GM23338 (cell line): ENCODE measurements around the gene GDF7.
"Not testable (repeated sequence)": the region's sequence is repeated elsewhere in the genome, so short reads cannot be mapped to it uniquely, and the experiment has no call there.

ENCODE experiments used
- EZH2 ChIP-seq: fragments of 200-600 bp; sonication (generic); IDR thresholded peaks from one replicate; pipeline ENCODE4 v1.8.0; 2017; ENCODE audit warnings: antibody characterized with exemption, mild to moderate bottlenecking, low read depth; ENCODE audit not compliant: unreplicated experiment
- EZH2phosphoT487 ChIP-seq: fragments of 200-600 bp; sonication (generic); IDR thresholded peaks from one replicate; pipeline ENCODE4 v1.8.1; 2018; ENCODE audit warnings: antibody characterized with exemption; ENCODE audit not compliant: unreplicated experiment
- POLR2AphosphoS5 ChIP-seq: IDR thresholded peaks from 2 replicates; pipeline ENCODE4 v1.6.1; 2016; ENCODE audit warnings: antibody characterized with exemption, low read depth
- TF ChIP-seq, protein P1 (sequence below), 2 experiments: fragments of 200-600 bp in 1 of 2; sonication (generic) in 1 of 2; conservative IDR thresholded peaks; 2 replicates each; pipeline versions ENCODE4 v1.5.1 to v1.6.1; 2016 to 2017; ENCODE audit warnings: antibody characterized with exemption in 2 of 2, low read depth in 2 of 2, mild to moderate bottlenecking in 2 of 2, moderate library complexity in 1 of 2
- TF ChIP-seq, protein P2 (sequence below): IDR thresholded peaks from one replicate; pipeline ENCODE4 v1.6.1; 2018; ENCODE audit warnings: antibody characterized with exemption; ENCODE audit not compliant: unreplicated experiment

DNA sequence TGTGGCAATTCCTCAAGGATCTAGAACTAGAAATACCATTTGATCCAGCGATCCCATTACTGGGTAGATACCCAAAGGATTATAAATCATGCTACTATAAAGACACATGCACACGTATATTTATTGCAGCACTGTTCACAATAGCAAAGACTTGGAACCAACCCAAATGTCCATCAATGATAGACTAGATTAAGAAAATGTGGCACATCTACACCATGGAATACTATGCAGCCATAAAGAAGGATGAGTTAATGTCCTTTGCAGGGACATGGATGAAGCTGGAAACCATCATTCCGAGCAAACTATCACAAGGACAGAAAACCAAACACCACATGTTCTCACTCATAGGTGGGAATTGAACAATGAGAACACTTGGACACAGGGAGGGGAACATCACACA is 49.2 kb downstream of the GDF7 start:
- TF ChIP-seq, protein P1, sequence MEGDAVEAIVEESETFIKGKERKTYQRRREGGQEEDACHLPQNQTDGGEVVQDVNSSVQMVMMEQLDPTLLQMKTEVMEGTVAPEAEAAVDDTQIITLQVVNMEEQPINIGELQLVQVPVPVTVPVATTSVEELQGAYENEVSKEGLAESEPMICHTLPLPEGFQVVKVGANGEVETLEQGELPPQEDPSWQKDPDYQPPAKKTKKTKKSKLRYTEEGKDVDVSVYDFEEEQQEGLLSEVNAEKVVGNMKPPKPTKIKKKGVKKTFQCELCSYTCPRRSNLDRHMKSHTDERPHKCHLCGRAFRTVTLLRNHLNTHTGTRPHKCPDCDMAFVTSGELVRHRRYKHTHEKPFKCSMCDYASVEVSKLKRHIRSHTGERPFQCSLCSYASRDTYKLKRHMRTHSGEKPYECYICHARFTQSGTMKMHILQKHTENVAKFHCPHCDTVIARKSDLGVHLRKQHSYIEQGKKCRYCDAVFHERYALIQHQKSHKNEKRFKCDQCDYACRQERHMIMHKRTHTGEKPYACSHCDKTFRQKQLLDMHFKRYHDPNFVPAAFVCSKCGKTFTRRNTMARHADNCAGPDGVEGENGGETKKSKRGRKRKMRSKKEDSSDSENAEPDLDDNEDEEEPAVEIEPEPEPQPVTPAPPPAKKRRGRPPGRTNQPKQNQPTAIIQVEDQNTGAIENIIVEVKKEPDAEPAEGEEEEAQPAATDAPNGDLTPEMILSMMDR (conservative IDR thresholded peaks at IDR 0.05; ENCODE audit: low read depth in 2 of 2), result not testable (repeated sequence)
- TF ChIP-seq, protein P2, sequence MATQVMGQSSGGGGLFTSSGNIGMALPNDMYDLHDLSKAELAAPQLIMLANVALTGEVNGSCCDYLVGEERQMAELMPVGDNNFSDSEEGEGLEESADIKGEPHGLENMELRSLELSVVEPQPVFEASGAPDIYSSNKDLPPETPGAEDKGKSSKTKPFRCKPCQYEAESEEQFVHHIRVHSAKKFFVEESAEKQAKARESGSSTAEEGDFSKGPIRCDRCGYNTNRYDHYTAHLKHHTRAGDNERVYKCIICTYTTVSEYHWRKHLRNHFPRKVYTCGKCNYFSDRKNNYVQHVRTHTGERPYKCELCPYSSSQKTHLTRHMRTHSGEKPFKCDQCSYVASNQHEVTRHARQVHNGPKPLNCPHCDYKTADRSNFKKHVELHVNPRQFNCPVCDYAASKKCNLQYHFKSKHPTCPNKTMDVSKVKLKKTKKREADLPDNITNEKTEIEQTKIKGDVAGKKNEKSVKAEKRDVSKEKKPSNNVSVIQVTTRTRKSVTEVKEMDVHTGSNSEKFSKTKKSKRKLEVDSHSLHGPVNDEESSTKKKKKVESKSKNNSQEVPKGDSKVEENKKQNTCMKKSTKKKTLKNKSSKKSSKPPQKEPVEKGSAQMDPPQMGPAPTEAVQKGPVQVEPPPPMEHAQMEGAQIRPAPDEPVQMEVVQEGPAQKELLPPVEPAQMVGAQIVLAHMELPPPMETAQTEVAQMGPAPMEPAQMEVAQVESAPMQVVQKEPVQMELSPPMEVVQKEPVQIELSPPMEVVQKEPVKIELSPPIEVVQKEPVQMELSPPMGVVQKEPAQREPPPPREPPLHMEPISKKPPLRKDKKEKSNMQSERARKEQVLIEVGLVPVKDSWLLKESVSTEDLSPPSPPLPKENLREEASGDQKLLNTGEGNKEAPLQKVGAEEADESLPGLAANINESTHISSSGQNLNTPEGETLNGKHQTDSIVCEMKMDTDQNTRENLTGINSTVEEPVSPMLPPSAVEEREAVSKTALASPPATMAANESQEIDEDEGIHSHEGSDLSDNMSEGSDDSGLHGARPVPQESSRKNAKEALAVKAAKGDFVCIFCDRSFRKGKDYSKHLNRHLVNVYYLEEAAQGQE, result not testable (repeated sequence)
- not testable (repeated sequence) for TF ChIP-seq EZH2phosphoT487, POLR2AphosphoS5, EZH2
